ENCODE results near the gene ABHD16B. TPM values are rescaled to one million over a fixed set of nuclear protein-coding genes. Genes with fewer than 3 reads are reported as not detected.

Gene ABHD16B
- total RNA-seq, 2 donors from 2014 or later: not detected

DNA sequence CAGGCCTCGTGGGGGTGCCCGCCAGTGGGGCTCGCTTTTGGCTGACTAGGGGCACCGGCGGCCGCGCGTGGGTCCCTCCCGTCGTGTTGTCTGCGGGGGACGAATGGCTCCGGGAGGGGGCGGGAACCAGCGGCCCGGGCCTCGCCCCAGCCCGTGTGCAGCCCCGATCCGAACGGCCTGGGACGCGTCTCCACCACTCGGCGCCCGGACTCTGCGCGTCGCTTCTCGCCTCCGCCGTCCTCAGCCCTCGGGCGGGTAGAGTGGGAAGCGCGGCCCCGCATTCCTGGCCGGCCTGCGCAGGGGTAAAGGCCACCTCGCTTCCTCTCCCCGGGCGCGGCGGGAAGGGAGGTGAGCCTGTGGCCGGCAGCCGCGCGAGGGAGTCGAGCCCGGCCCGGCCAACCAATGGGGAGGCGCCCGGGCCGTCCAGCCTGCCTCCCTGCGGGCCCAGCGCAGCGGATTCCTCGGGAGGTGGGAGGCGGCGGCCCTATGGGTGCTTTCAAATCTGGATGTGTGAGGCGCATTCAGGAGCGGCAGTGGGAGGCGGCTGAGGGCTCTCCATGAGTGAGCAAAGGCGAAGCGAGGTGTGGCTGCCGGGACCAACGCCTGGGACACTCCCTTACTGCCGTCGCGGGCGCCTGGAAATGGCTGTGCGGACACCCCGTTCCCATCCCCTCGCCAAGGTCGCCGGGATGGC, 29.2 kb upstream of the ABHD16B start:
- no peak for DNase-seq (ENCODE audit: low spot score)
- intact Hi-C loops (cut with DNase I): no loop called here

- DNase-seq (ENCODE audit: low spot score): no peak
- intact Hi-C loops (cut with DNase I): no loop called here
Observed at GRCh38 chr20:63833776-63834490, 27.4 kb upstream of the ABHD16B start.

DNA sequence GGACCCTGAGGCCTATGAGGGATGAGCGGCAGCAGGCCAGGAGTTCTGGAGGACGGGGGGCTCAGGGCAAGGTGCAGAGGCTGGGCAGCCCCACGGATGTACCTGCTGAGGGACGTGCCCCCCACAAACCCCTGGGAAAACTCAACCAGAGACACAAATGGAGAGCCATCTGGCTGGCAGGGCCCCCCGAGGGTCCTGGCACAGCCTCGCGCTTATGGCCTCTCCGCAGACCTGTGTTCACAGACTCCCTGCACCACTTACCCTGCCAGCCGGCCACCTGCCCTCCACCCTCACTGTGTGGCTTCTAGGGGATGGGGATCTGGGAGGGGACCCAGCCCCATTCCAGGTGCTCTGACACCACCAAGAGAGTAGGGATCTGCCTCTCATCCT, 26.8 kb upstream of the ABHD16B start:
- intact Hi-C loops (cut with DNase I): no loop called here
- DNase-seq (ENCODE audit: low spot score): no peak

GRCh38 chr20:63835021-63835858, 26.1 kb upstream of the ABHD16B start:
- peak; percentile 96 for DNase-seq (ENCODE audit: low spot score)
- intact Hi-C loops (cut with DNase I): no loop called here

GRCh38 chr20:63836458-63837344, 24.6 kb upstream of the ABHD16B start:
- intact Hi-C loops (cut with DNase I): no loop called here
- no peak for DNase-seq (ENCODE audit: low spot score)

GRCh38 chr20:63837479-63837878, 23.8 kb upstream of the ABHD16B start:
- intact Hi-C loops (cut with DNase I): no loop called here
- DNase-seq (ENCODE audit: low spot score): no peak

- intact Hi-C loops (cut with DNase I): no loop called here
- DNase-seq (ENCODE audit: low spot score): no peak
Observed at GRCh38 chr20:63839620-63840019, 21.7 kb upstream of the ABHD16B start.

DNA sequence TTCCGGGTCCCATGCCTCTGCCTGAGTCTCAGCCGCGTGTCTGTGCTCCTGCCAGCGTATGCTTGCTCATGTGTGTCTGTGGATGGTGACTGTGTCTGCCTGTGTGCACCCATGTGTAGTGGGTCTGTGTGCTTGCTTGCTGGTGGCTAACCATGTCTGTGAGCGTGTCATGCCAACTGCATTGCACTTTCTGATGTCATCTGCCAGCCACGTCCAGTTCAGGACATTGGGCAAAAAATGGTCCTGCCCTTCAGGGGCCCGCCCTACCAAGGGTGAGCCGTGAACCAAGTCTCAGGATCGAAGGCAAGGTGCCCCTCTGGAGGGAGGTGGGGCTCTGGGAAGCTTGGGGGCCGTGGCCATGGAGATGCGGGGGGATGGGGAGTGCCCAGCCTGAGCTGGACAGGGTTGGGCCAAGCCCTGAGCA, 20.9 kb upstream of the ABHD16B start:
- intact Hi-C loops (cut with DNase I): no loop called here
- DNase-seq (ENCODE audit: low spot score): no peak

DNA sequence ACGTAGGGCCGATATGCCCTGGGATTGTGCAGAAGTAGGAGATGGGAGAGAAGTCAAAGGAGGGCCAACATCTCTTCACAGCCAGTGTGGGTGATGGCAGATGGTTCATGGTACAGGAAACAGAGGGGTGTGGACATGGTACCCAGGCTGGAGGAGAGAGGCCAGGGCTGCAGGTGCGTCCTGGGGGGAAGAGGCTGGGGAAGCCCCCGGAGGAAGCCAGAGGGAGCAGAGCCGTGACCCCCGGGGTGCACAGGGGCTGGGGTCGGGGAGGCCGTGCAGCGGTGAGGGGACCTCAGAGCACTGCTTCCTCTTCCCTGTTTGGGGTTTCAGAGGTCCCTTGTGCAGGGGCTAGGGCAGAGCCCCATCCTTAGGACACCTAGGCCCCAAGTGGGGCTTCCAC, 19.0 kb upstream of the ABHD16B start:
- DNase-seq (ENCODE audit: low spot score): no peak
- intact Hi-C loops (cut with DNase I): no loop called here

GRCh38 chr20:63843222-63843621, 18.1 kb upstream of the ABHD16B start:
- no peak for DNase-seq (ENCODE audit: low spot score)
- intact Hi-C loops (cut with DNase I): no loop called here

- intact Hi-C loops (cut with DNase I): no loop called here
- no peak for DNase-seq (ENCODE audit: low spot score)
Observed at GRCh38 chr20:63843778-63844177, 17.5 kb upstream of the ABHD16B start.

DNA sequence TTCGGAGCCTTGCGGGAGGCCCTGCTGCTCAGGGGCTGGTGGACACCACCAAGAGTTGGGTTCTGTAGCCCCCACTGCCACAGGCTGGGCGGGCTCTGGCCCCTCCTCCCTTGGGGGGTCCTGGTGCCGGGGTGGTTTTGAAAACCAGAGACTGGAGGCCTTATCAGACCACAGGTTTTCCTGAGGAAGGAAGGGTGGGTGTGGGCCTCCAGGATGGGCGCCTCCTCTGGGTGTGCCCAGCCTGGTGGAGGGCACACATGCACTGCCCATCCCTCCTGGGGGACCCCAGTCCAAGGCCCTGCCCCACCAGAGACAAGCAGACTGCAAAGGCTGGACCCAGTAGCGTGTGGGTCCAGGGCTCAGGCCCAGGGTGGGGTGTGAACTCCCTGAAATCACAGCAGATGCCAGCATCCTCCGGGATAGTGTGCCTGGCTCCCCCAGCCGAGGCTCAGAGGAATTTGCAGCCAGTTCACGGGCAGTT, 16.7 kb upstream of the ABHD16B start:
- intact Hi-C loops (cut with DNase I): no loop called here
- no peak for DNase-seq (ENCODE audit: low spot score)

DNA sequence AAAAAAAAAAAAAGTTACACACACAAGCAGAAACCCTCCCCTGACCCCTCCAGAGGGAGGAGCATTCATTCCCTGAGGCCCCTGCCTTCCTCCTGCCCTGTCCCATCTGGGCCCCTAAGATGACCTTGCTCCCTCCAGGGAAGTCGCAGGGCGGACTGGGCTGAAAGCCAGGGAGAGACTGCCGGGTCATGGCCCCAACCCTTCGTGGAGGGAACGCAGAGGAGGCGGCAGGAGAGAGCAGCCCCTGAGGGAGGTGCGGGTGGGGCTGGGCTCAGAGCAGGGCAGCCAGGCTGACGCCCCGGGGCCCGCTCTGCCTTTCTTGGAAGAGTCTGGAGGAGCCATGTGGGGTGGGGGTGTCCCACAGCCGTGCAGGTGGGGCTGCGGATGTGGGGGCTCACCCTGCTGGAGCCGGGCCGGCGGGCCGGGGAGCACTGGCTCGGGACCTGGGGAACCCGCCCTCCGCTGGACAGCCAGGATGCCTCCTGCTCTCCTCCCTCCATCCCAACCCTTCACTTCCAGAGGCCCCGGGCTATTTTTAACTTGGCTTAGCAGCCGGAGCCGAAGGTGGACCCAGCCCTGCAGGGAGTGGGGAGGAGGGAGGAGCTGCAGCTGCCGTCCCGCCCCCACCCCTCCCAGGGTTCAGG, 15.0 kb upstream of the ABHD16B start:
- DNase-seq (ENCODE audit: low spot score): no peak
- intact Hi-C loops (cut with DNase I): no loop called here

DNA sequence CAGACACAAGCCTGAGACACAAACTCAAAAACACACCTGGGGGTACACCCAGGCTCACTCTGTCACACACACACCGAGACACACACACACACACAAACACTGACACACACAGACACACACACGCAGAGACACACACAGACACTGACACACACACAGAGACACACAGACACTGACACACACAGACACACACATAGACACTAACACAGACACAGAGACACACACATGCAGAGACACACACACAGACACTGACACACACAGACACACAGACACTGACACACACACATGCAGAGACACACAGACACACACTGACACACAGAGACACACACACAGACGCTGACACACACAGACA, 14.4 kb upstream of the ABHD16B start:
- no peak for DNase-seq (ENCODE audit: low spot score)
- intact Hi-C loops (cut with DNase I): no loop called here

- DNase-seq (ENCODE audit: low spot score): no peak
- intact Hi-C loops (cut with DNase I): no loop called here
Observed at GRCh38 chr20:63847237-63848002, 13.9 kb upstream of the ABHD16B start.

DNA sequence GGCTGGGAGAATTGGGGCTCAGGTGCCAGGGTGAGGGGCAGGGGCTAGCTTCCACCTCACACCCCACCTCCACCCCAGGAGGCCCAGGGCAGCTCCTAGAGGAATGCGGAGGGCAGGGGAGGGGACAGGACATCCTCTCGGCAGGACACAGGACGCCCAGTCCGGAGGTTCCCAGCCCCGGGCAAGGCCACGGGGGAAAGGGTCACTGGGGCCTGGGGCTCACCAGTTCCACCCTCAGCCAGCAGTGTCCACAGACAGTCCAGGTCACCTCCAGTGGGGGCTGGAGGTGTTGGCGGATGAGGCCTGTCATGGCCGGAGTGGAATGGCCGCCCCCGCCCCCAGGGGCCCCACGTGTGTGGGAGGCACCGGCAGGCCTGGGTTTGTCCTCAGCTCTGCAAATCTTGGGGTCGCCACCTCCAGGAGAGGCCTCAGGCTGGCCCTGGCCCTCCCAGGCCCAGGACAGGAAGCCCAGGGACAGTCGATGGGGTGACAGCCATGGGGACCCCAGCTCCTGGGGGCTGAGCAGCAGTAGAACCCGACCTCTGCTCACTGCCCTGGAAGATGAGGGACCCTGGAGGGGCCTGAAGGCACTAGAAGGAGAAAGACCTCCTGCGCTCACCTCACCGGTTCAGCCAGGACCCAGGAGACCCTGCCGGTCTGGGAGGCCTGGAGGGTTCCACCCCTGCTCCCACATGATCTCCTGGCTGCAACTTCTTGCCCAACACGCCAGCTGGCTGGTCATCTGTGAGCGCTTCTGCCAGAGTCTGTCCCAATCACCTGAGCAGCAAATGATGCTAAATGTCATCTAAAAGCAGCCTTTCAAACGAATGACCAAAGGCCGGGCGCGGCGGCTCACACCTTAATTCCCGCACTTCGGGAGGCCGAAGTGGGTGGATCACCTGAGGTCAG, 13.0 kb upstream of the ABHD16B start:
- no peak for DNase-seq (ENCODE audit: low spot score)
- intact Hi-C loops (cut with DNase I): no loop called here

Data from posterior vena cava (tissue), 2 donors.